Mesenchymal stem cell (in vitro differentiated cells and primary cell): ENCODE results near the gene FKBP2.
A peak's percentile ranks its signal among the peaks of the same experiment; 100 is the strongest.
"Not testable (repeated sequence)": the region's sequence is repeated elsewhere in the genome, so short reads cannot be mapped to it uniquely, and the experiment has no call there.

Source experiments
- DNase-seq: peaks from one replicate; pipeline ENCODE4 v3.0.0-alpha.2; 2013
- H2AFZ ChIP-seq: one replicate; pipeline ENCODE4 v1.6.1; 2013; ENCODE audit warnings: low read depth, mild to moderate bottlenecking, control low read depth, inconsistent platforms, low read length, moderate library complexity
- H2AK5ac ChIP-seq: 2 replicates; pipeline ENCODE4 v1.6.1; 2013; ENCODE audit warnings: low read length, moderate library complexity, mild to moderate bottlenecking, inconsistent platforms; ENCODE audit not compliant: severe bottlenecking
- H2BK120ac ChIP-seq: one replicate; pipeline ENCODE4 v1.6.1; 2013; ENCODE audit warnings: low read depth, mild to moderate bottlenecking, inconsistent platforms, low read length, moderate library complexity
- H2BK12ac ChIP-seq, 2 experiments: one replicate each; pipeline ENCODE4 v1.6.1; 2013; ENCODE audit warnings: inconsistent platforms in 2 of 2, low read length in 2 of 2, mild to moderate bottlenecking in 2 of 2, moderate library complexity in 2 of 2, control low read depth in 1 of 2
- H2BK15ac ChIP-seq: one replicate; pipeline ENCODE4 v1.6.1; 2013; ENCODE audit warnings: mild to moderate bottlenecking, low read depth, inconsistent platforms; ENCODE audit not compliant: poor library complexity, severe bottlenecking
- H2BK5ac ChIP-seq: 2 replicates; pipeline ENCODE4 v1.6.1; 2013; ENCODE audit warnings: low read depth, mild to moderate bottlenecking, low read length, control low read depth, inconsistent platforms; ENCODE audit not compliant: poor library complexity, severe bottlenecking
- H3K14ac ChIP-seq, 2 experiments: one replicate each; pipeline ENCODE4 v1.6.1; 2013; ENCODE audit warnings: inconsistent platforms in 2 of 2, low read length in 2 of 2, control low read depth in 1 of 2, mild to moderate bottlenecking in 1 of 2, moderate library complexity in 1 of 2
- H3K18ac ChIP-seq, 2 experiments: one replicate each; pipeline ENCODE4 v1.6.1; 2013; ENCODE audit warnings: inconsistent platforms in 2 of 2, low read length in 2 of 2, control low read depth in 1 of 2, low read depth in 1 of 2, mild to moderate bottlenecking in 1 of 2
- H3K23ac ChIP-seq, 2 experiments: one replicate each; pipeline ENCODE4 v1.6.1; 2013; ENCODE audit warnings: inconsistent platforms in 2 of 2, low read length in 2 of 2, mild to moderate bottlenecking in 2 of 2, moderate library complexity in 2 of 2, control low read depth in 1 of 2
- H3K27ac ChIP-seq: 2 replicates; pipeline ENCODE4 v1.5.1; 2013; ENCODE audit warnings: mild to moderate bottlenecking, moderate library complexity, low read length, control low read depth, inconsistent platforms; ENCODE audit not compliant: poor library complexity, severe bottlenecking
- H3K27me3 ChIP-seq, 2 experiments: 2 replicates each; pipeline versions ENCODE4 v1.6.1 to v1.7.0; 2013; ENCODE audit warnings: low read length in 2 of 2, mild to moderate bottlenecking in 2 of 2, moderate library complexity in 2 of 2, control low read depth in 1 of 2, inconsistent platforms in 1 of 2; ENCODE audit not compliant: control insufficient read depth in 1 of 2, insufficient read depth in 1 of 2
- H3K36me3 ChIP-seq, 2 experiments: 2 replicates each; pipeline versions ENCODE4 v1.6.1 to v1.7.0; 2013; ENCODE audit warnings: low read length in 2 of 2, control low read depth in 1 of 2, inconsistent platforms in 1 of 2, low read depth in 1 of 2, mild to moderate bottlenecking in 1 of 2; ENCODE audit not compliant: insufficient read depth in 2 of 2, control insufficient read depth in 1 of 2
- H3K4ac ChIP-seq, 2 experiments: one replicate each; pipeline ENCODE4 v1.6.1; 2013; ENCODE audit warnings: inconsistent platforms in 2 of 2, low read length in 2 of 2, mild to moderate bottlenecking in 2 of 2, moderate library complexity in 2 of 2, control low read depth in 1 of 2, low read depth in 1 of 2
- H3K4me1 ChIP-seq: 2 replicates; pipeline ENCODE4 v1.6.1; 2013; ENCODE audit warnings: low read depth, low read length, control low read depth; ENCODE audit not compliant: control insufficient read depth, insufficient read depth
- H3K4me2 ChIP-seq: 2 replicates; pipeline ENCODE4 v1.6.1; 2013; ENCODE audit warnings: low read length, mild to moderate bottlenecking, inconsistent platforms; ENCODE audit not compliant: poor library complexity, severe bottlenecking
- H3K4me3 ChIP-seq, 2 experiments: 2 replicates each; pipeline versions ENCODE4 v1.5.1 to v1.7.0; 2013; ENCODE audit warnings: low read length in 2 of 2, mild to moderate bottlenecking in 2 of 2, control low read depth in 1 of 2, low read depth in 1 of 2; ENCODE audit not compliant: insufficient read depth in 1 of 2
- H3K79me1 ChIP-seq: replicated peaks from 2 replicates; pipeline ENCODE4 v1.6.1; 2013; ENCODE audit warnings: mild to moderate bottlenecking, control low read depth, low read length, inconsistent platforms; ENCODE audit not compliant: poor library complexity, severe bottlenecking
- H3K9ac ChIP-seq: 2 replicates; pipeline ENCODE4 v1.7.0; 2013; ENCODE audit warnings: mild to moderate bottlenecking, low read length, moderate library complexity
- H3K9me3 ChIP-seq: 2 replicates; pipeline ENCODE4 v1.7.0; 2013; ENCODE audit warnings: mild to moderate bottlenecking, low read length; ENCODE audit not compliant: control insufficient read depth
- H4K8ac ChIP-seq: one replicate; pipeline ENCODE4 v1.6.1; 2013; ENCODE audit warnings: inconsistent platforms, mild to moderate bottlenecking, low read length, moderate library complexity
- H4K91ac ChIP-seq: one replicate; pipeline ENCODE4 v1.6.1; 2013; ENCODE audit warnings: mild to moderate bottlenecking, low read length, inconsistent platforms
- WGBS: methylation state at CpG from one replicate; pipeline ENCODE4 v1.1.7; 2013; ENCODE audit warnings: mixed read lengths; 5-methylcytosine and 5-hydroxymethylcytosine counted together

FKBP2 gene

DNA sequence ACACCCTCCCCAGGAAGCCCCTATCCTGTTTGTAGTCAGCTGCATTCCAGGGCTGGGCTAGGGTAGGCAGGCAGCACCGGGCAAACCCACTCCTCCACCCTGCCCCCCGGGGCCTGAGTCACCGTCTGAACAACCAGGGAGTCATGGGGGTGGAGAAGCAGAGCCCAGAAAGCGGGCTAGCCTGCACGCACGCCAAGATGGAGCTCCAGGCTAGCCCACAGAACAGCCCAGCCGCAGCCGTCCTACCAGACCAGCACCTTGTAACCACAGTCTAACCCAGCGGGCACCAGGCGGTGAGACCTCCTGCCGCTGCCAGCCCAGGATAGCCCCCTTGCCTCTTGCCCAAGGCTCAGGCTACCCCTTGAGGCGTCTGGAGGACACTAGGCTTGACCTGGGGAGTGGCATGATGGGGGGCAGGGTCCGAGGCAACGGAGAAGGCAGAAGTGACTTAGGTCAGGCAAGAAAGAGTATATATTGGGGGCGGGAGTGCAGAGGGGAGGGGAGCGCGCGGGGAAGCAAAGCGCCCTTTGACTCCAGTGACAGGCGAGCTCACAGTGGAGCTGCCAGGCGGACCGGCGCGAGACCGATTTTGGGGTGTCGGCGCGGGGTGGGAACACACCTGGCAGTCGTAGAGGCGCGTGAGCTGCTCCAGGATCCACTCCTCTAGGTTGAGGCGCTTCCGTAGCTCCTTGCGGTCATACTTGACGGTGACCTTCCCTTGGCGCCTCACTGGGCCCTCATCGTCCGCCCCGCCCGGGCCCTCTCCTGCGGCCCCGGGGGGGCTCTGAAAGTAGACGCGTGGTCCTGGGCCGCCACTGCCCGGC, 5.1 kb downstream of the FKBP2 start:
- H3K14ac ChIP-seq: peak overlapping the region in 1 of 2 experiments; percentile 98
- H3K79me1 ChIP-seq: peaks cover 5% of the 10 kb centered on the region
- H3K18ac ChIP-seq: peak overlapping the region; percentile 68 to 91
- H4K91ac ChIP-seq: peak overlapping the region; percentile 95
- H2BK15ac ChIP-seq: peak overlapping the region; percentile 30
- no peaks in the 10 kb centered on the region for H3K9me3 ChIP-seq
- H2BK5ac ChIP-seq: peak overlapping the region; percentile 10
- H3K4me2 ChIP-seq: peak overlapping the region; percentile 89
- 2% methylated on average over 32 of the region's 46 CpGs for WGBS
- peaks cover 14 to 26% of the 10 kb centered on the region in 2 experiments for H3K36me3 ChIP-seq
- H3K27ac ChIP-seq: peak overlapping the region; percentile 79
- H3K9ac ChIP-seq: peak overlapping the region; percentile 93
- H2BK12ac ChIP-seq: peak overlapping the region; percentile 69 to 87
- H2AK5ac ChIP-seq: peak overlapping the region; percentile 6
- peak overlapping the region in 1 of 2 experiments; percentile 90 for H3K23ac ChIP-seq
- H4K8ac ChIP-seq: peak overlapping the region; percentile 33
- H2BK120ac ChIP-seq: peak overlapping the region; percentile 82
- peak overlapping the region; percentile 75 to 95 for H3K4me3 ChIP-seq
- H3K4me1 ChIP-seq: peaks cover 40% of the 10 kb centered on the region
- no peaks in the 10 kb centered on the region for H3K27me3 ChIP-seq
- peak; percentile 93 for DNase-seq
- H3K4ac ChIP-seq: peak overlapping the region; percentile 96
- H2AFZ ChIP-seq: no peak overlapping the region

DNA sequence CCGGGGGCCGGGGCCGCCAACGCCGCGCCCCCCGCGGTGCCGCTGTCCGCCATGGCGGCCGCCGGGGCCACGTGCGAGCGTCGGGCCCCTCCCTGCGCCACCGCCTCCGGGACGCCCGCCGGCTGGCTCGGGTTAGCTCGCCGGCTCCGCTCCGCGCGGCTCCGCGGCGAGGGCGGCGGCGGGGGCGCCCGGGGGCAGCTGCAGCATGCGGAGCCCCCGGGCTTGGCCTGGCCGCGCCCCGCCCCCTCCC, 5.7 kb downstream of the FKBP2 start:
- not testable (repeated sequence) for DNase-seq, H2BK15ac ChIP-seq, H3K79me1 ChIP-seq, H3K14ac ChIP-seq, H2BK5ac ChIP-seq, H3K9me3 ChIP-seq, H2AFZ ChIP-seq, H3K4me2 ChIP-seq, H3K18ac ChIP-seq, H3K27me3 ChIP-seq, H3K23ac ChIP-seq, H2BK12ac ChIP-seq, H4K8ac ChIP-seq, H2AK5ac ChIP-seq, H4K91ac ChIP-seq, H2BK120ac ChIP-seq, H3K27ac ChIP-seq
- Histone ChIP-seq H3K4ac (peak overlapping the region in 1 of 2 experiments; percentile 96), H3K36me3 (peaks cover 14 to 26% of the 10 kb centered on the region in 2 experiments), H3K4me1 (peaks cover 42% of the 10 kb centered on the region), H3K9ac (peak overlapping the region; percentile 93), H3K4me3 (peak overlapping the region; percentile 75 to 95)
- WGBS: 0% methylated on average over 1 of the region's 43 CpGs

DNA sequence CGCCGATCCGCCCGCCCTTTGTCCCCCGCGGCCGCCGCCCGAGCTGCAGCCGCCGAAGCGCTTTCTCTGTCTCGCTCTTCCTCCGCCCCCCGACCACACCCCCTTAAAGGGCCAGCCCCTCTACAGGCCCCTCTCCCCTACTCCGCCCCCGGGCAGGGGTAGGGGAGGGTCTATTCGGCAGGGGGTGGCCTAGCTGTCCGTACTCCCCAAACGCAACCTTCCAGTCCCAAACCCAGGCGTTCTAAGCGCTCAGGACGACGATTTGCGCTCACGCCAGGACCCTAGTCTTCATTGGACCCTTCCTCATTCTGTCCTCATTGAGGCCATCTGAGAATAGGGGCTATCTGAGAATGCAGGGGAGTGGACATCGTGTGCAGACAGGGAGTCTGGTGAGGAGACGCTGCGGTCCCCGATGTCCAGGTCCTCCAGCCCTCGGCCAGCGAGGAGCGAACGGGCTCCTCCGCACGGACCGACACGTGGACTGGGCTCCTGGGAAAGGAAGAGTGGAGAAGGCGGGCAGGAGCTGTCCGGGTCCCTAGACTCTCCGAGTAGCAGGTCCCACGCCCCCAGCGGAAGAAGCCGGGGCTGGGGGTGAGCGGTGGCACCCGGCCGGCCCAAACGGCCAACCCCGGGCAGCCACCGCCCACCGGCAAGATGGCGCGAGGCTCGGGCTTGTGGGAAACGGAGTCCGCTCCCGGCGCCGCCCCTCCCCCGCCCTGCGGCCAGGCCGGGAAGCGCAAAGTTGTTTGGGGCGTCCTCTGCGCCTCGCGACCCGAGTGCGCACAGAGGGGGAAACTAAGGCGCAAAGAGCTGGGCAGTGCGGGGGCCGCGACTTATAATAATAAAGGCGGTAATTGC, 6.2 kb downstream of the FKBP2 start, which contains the start of gene PPP1R14B:
PPP1R14B (minus strand) TSS at position 73 of the 858 bp plus-strand sequence. CDS start 270 bp downstream, outside the sequence.
- Histone ChIP-seq H3K9ac (peak within 1 kb of the TSS; percentile 93), H2BK5ac (peak within 1 kb of the TSS; percentile 34), H2AFZ (peak within 1 kb of the TSS; percentile 36), H3K4ac (peak within 1 kb of the TSS; percentile 96), H3K27me3 (no peaks in the 10 kb centered on the region), H2BK15ac (peak within 1 kb of the TSS; percentile 66), H3K36me3 (peaks cover 14 to 26% of the 10 kb centered on the region in 2 experiments), H3K4me2 (peak within 1 kb of the TSS; percentile 89), H3K9me3 (no peaks in the 10 kb centered on the region), H3K18ac (peak within 1 kb of the TSS; percentile 94 to 99), H3K4me3 (peak within 1 kb of the TSS; percentile 75 to 98), H4K91ac (peak within 1 kb of the TSS; percentile 95), H3K4me1 (peaks cover 44% of the 10 kb centered on the region), H2AK5ac (peak within 1 kb of the TSS; percentile 6), H2BK12ac (peak within 1 kb of the TSS; percentile 70 to 87), H3K23ac (peak within 1 kb of the TSS in 1 of 2 experiments; percentile 90), H4K8ac (peak within 1 kb of the TSS; percentile 96), H3K79me1 (peaks cover 7% of the 10 kb centered on the region), H2BK120ac (peak within 1 kb of the TSS; percentile 95), H3K27ac (peak within 1 kb of the TSS; percentile 90), H3K14ac (peak within 1 kb of the TSS in 1 of 2 experiments; percentile 98)
- WGBS: under 1% methylated on average over 54 of the region's 74 CpGs
- peak; percentile 94 for DNase-seq
